Measurements from ENCODE around the gene TCFL5.

Gene TCFL5

GRCh38 chr20:62796699-62797491, 64.7 kb downstream of the TCFL5 start:
- no peak for DNase-seq (ENCODE audit: low read depth)

- DNase-seq (ENCODE audit: low read depth): no peak
Measured at GRCh38 chr20:62795023-62795761, 66.4 kb downstream of the TCFL5 start.

- peak; percentile 90 for DNase-seq (ENCODE audit: low read depth)
Measured at GRCh38 chr20:62794007-62794724, 67.5 kb downstream of the TCFL5 start.

- DNase-seq (ENCODE audit: low read depth): no peak
Measured at GRCh38 chr20:62793757-62794006, 67.9 kb downstream of the TCFL5 start.

GRCh38 chr20:62792940-62793756, 68.5 kb downstream of the TCFL5 start:
- DNase-seq (ENCODE audit: low read depth): no peak

- DNase-seq (ENCODE audit: low read depth): no peak
Measured at GRCh38 chr20:62792182-62792939, 69.3 kb downstream of the TCFL5 start.

GRCh38 chr20:62791301-62792181, 70.1 kb downstream of the TCFL5 start:
- peak; percentile 74 for DNase-seq (ENCODE audit: low read depth)

Measured in stromal cell of bone marrow (primary cell).